Heart left ventricle (tissue), 16 donors: ENCODE measurements around the gene MAGEA4. TPM values are rescaled to one million over a fixed set of nuclear protein-coding genes. Genes with fewer than 3 reads are reported as not detected.
A peak's percentile ranks its signal among the peaks of the same experiment; 100 is the strongest.

ENCODE experiments used
- ATAC-seq, 4 donors: fragments of 200-7000 bp; cut with Tn5 transposase; one replicate each; pipeline ENCODE4 v1.9.1; 2020 to 2022; ENCODE audit warnings: moderate library complexity in 4 of 4, mild to moderate bottlenecking in 3 of 4, moderate number of reproducible peaks in 1 of 4
- DNase-seq, 5 donors: peaks; one replicate each; pipeline ENCODE4 v3.0.0-alpha.2; 2020
- H3K27ac ChIP-seq, 12 donors: fragments of 200-600 bp; sonication (generic) in 4 of 12; one replicate each; pipeline versions ENCODE4 v1.5.0 to v1.8.0; 2016 to 2022; ENCODE audit warnings: mild to moderate bottlenecking in 2 of 12
- H3K27me3 ChIP-seq, 9 donors: fragments of 200-600 bp; sonication (generic) in 2 of 9; one replicate each; pipeline versions ENCODE4 v1.5.1 to v1.8.0; 2016 to 2022; ENCODE audit warnings: mild to moderate bottlenecking in 3 of 9
- H3K36me3 ChIP-seq, 9 donors: fragments of 200-600 bp; sonication (generic) in 2 of 9; one replicate each; pipeline versions ENCODE4 v1.5.0 to v1.8.0; 2018 to 2022; ENCODE audit warnings: mild to moderate bottlenecking in 2 of 9
- H3K4me1 ChIP-seq, 12 donors: fragments of 200-600 bp; sonication (generic) in 4 of 12; one replicate each; pipeline versions ENCODE4 v1.5.0 to v1.8.0; 2016 to 2022; ENCODE audit warnings: mild to moderate bottlenecking in 3 of 12
- H3K4me3 ChIP-seq, 12 donors: fragments of 200-600 bp; sonication (generic) in 4 of 12; one replicate each; pipeline versions ENCODE4 v1.5.0 to v1.8.0; 2017 to 2022; ENCODE audit warnings: mild to moderate bottlenecking in 9 of 12, moderate library complexity in 4 of 12
- H3K9me3 ChIP-seq, 12 donors: fragments of 200-600 bp; sonication (generic) in 4 of 12; one replicate each; pipeline versions ENCODE4 v1.5.0 to v1.8.0; 2016 to 2022; ENCODE audit warnings: mild to moderate bottlenecking in 1 of 12
- CTCF ChIP-seq, 12 donors: fragments of 200-600 bp; sonication (generic) in 4 of 12; IDR thresholded peaks; one replicate each; pipeline versions ENCODE4 v1.5.0 to v1.8.0; 2018 to 2022; ENCODE audit warnings: antibody characterized with exemption in 12 of 12, mild to moderate bottlenecking in 5 of 12
- POLR2A ChIP-seq, 2 donors: fragments of 450-650 bp; IDR thresholded peaks; one replicate each; pipeline ENCODE4 v1.6.1; 2017; ENCODE audit warnings: antibody characterized with exemption in 2 of 2, mild to moderate bottlenecking in 2 of 2, moderate library complexity in 2 of 2
- WGBS, 4 donors: extraction: QIAGEN DNeasy Blood & Tissue Kit in 2 of 4; methylation state at CpG; one replicate each; pipeline versions ENCODE4 v1.1.5 to v1.1.7; 2013 to 2018; 5-methylcytosine and 5-hydroxymethylcytosine counted together
- intact Hi-C, 10 donors: fragments of 100-400 bp; cut with DNase I; formaldehyde crosslinking; loops; one replicate each; pipeline versions ENCODE4 v1.11.1 to v1.14.2; 2022
- polyA plus RNA-seq, 2 donors: library from polyadenylated mRNA; stranded (reverse); fragments of 200-250 nt; gene quantifications; one replicate each; pipeline ENCODE4 v1.2.3, GENCODE V29; 2013
- total RNA-seq, 9 donors: library from RNA; depleted of rRNA in 2 of 9; stranded (reverse); fragments of >200 nt in 2 of 9; fragmentation: NEBNext Ultra II Directional in 3 of 9; extraction: Animal tissue kit (Norgen Biotek cat#: 25700) in 3 of 9; gene quantifications; one replicate each; pipeline versions ENCODE4 v1.1.0 to v1.2.4, GENCODE V29; 2016 to 2023
- donor health status: ischemic (EF 13 %, LVEDD 7.1; RV severe dilation, severe dysfunction).
- donor health status: healthy with polysubstance abuse.
- donor health status: DM: no; HTN: yes; CAD: no.
- donor health status: DM: no; HTN: no; CAD: no.
- donor health status: ischemic (EF 25% LVEDD 6.9; RV normal size, moderate dysfunction).
- donor health status: ischemic (EF 25% LVEDD 5.7; RV mildly dilated, moderate dysfunction).
- donor health status: healthy.
- donor health status: DM: yes; HTN: yes; CAD: no.
- donor health status: ischemic (EF 35%, LVEDD 5.7; RV mildly dilated, moderate dysfunction).
- donor health status: nonischemic (EF 11% LVEDD 7.7; RV severe dilation, severe dysfunction).
- donor health status: DM: yes; HTN: yes; CAD: no.
- donor health status: PGD.
- donor health status: ischemic (EF 29% LVEDD 5.4; RV normal size, mild dysfunction).
- donor health status: nonischemic (EF 23%, LVEDD 6.1; RV moderate dilation, normal function).

Gene MAGEA4
- total and polyA plus RNA-seq, 11 donors, result not detected

DNA sequence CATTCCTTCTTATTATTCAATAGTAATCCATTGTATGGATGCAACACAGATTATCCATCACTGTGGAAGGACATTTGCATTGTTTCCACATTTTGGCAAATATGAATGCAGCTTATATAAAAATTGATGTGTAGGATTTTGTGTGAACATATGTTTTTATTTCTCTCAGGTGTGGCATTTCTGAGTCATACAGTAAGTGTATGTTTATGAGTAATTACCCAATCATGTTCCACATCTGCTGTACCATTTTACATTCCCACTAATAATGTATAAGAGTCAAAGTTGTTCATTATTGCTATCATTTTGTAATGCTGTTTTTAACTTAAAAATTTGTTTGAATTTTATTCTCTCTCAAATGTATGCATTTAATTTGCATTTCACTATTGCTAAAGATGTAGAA is 25.5 kb downstream of the MAGEA4 start:
- intact Hi-C loops, result no loop called here
- Histone ChIP-seq H3K4me3 (no peak overlapping the region), H3K27ac (no peak overlapping the region), H3K4me1 (no peaks in the 10 kb centered on the region), H3K36me3 (no peaks in the 10 kb centered on the region), H3K27me3 (no peaks in the 10 kb centered on the region), H3K9me3 (no peaks in the 10 kb centered on the region)
- no peak for ATAC-seq
- DNase-seq, result no peak
- TF ChIP-seq POLR2A (IDR thresholded peaks at IDR 0.05) (no peak), CTCF (IDR thresholded peaks at IDR 0.05) (no peak)

- Histone ChIP-seq H3K9me3 (no peaks in the 10 kb centered on the region), H3K27me3 (no peaks in the 10 kb centered on the region), H3K4me1 (no peaks in the 10 kb centered on the region), H3K4me3 (no peak overlapping the region), H3K36me3 (peaks cover 0 to 57% (median 25%) of the 10 kb centered on the region in 9 donors), H3K27ac (no peak overlapping the region)
- intact Hi-C loops, result no loop called here
- WGBS, 4 donors, result 87 to 95% (median 92%) methylated on average over 13 to 15 of the region's 15 CpGs
- TF ChIP-seq CTCF (IDR thresholded peaks at IDR 0.05) (no peak), POLR2A (IDR thresholded peaks at IDR 0.05) (no peak)
- no peak for ATAC-seq
- DNase-seq, result no peak
These were observed 42.0 kb downstream of the MAGEA4 start for GRCh38 chrX:151954730-151955129.

DNA sequence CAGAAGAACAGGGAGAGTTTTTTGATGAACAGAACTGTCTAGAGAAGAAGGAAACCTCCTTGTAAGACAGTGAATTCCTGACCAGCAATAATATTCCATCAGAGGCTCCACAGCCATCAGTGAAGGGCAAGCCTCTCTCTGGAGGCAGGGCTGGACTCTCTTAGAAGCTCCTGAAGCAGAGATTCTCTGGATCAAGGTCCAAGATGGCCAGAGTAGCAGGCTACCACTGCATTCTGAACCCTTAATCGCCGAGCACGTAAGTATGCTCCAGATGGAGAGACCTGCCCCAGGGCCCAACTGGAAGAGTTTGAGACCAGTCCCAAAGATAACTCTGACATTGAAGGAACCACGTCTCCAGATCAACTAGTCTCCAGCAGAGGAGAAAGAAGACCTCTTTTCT is 45.4 kb downstream of the MAGEA4 start:
- Histone ChIP-seq H3K4me1 (no peaks in the 10 kb centered on the region), H3K4me3 (no peak overlapping the region), H3K36me3 (peaks cover 0 to 66% (median 26%) of the 10 kb centered on the region in 9 donors), H3K27me3 (no peaks in the 10 kb centered on the region), H3K9me3 (no peaks in the 10 kb centered on the region), H3K27ac (no peak overlapping the region)
- intact Hi-C loops, result no loop called here
- 77 to 95% (median 86%) methylated on average over 4 of the region's 4 CpGs for WGBS, 4 donors
- DNase-seq (no peak), ATAC-seq (no peak)
- TF ChIP-seq CTCF (IDR thresholded peaks at IDR 0.05) (no peak), POLR2A (IDR thresholded peaks at IDR 0.05) (no peak)

GRCh38 chrX:151962034-151962433 is 49.3 kb downstream of the MAGEA4 start:
- Histone ChIP-seq H3K27me3 (no peaks in the 10 kb centered on the region), H3K9me3 (no peaks in the 10 kb centered on the region), H3K4me3 (no peak overlapping the region), H3K27ac (no peak overlapping the region), H3K36me3 (peaks cover 0 to 38% (median 15%) of the 10 kb centered on the region in 9 donors), H3K4me1 (no peaks in the 10 kb centered on the region)
- WGBS, 4 donors, result 50 to 81% (median 73%) methylated on average over 5 of the region's 5 CpGs
- peak; percentile 47 to 82 (median 68) for ATAC-seq
- TF ChIP-seq POLR2A (IDR thresholded peaks at IDR 0.05), result no peak
- no peak for TF ChIP-seq CTCF (IDR thresholded peaks at IDR 0.05)
- intact Hi-C loops, result no loop called here
- DNase-seq, result no peak
